CD14-positive monocyte (primary cell): ENCODE data around the gene ACSL5. TPM values are rescaled to one million over a fixed set of nuclear protein-coding genes. Genes with fewer than 3 reads are reported as not detected.

Experiments
- DNase-seq, 3 donors: peaks; one replicate each; pipeline ENCODE4 v3.0.0-alpha.2; 2011 to 2022
- H2AFZ ChIP-seq: 2 replicates; pipeline ENCODE4 v1.6.0; 2012; ENCODE audit warnings: mild to moderate bottlenecking, low read depth, low read length, inconsistent platforms; ENCODE audit not compliant: insufficient read depth, poor library complexity, severe bottlenecking
- H3K27ac ChIP-seq, 2 donors: 1 replicate in 1 of 2; 2 replicates in 1 of 2; pipeline ENCODE4 v1.5.1; 2012 to 2013; ENCODE audit warnings: low read length in 2 of 2, control low read depth in 1 of 2, inconsistent platforms in 1 of 2, low read depth in 1 of 2, mild to moderate bottlenecking in 1 of 2
- H3K27me3 ChIP-seq, 2 donors: one replicate each; pipeline versions ENCODE4 v1.6.0 to v1.6.1; 2011 to 2013; ENCODE audit warnings: low read length in 2 of 2; ENCODE audit not compliant: control insufficient read depth in 2 of 2, insufficient read depth in 2 of 2
- H3K36me3 ChIP-seq, 2 donors: replicated peaks in 1 of 2; 1 replicate in 1 of 2; 2 replicates in 1 of 2; pipeline versions ENCODE4 v1.5.1 to v1.6.1; 2012 to 2013; ENCODE audit warnings: low read length in 2 of 2, control low read depth in 1 of 2, inconsistent platforms in 1 of 2, mild to moderate bottlenecking in 1 of 2; ENCODE audit not compliant: insufficient read depth in 2 of 2, control insufficient read depth in 1 of 2
- H3K4me1 ChIP-seq, 2 donors: 1 replicate in 1 of 2; 2 replicates in 1 of 2; pipeline versions ENCODE4 v1.5.1 to v1.6.1; 2012 to 2013; ENCODE audit warnings: low read length in 2 of 2, control low read depth in 1 of 2, inconsistent platforms in 1 of 2, mild to moderate bottlenecking in 1 of 2, moderate library complexity in 1 of 2; ENCODE audit not compliant: insufficient read depth in 2 of 2, control insufficient read depth in 1 of 2
- H3K4me2 ChIP-seq: replicated peaks from 2 replicates; pipeline ENCODE3; 2012; ENCODE audit warnings: low read length, moderate library complexity, mild to moderate bottlenecking; ENCODE audit not compliant: poor library complexity, severe bottlenecking; ENCODE audit errors: extremely low read depth
- H3K4me3 ChIP-seq, 3 experiments: fragments of 200-600 bp in 1 of 3; sonication (generic) in 1 of 3; replicated peaks in 1 of 3; 1 replicate in 2 of 3; 2 replicates in 1 of 3; pipeline ENCODE4 v1.5.1; 2011 to 2013; ENCODE audit warnings: low read length in 3 of 3, mild to moderate bottlenecking in 3 of 3, control low read depth in 2 of 3, low read depth in 2 of 3, inconsistent platforms in 1 of 3, moderate library complexity in 1 of 3
- H3K79me2 ChIP-seq: 2 replicates; pipeline ENCODE4 v1.6.0; 2012; ENCODE audit warnings: mild to moderate bottlenecking, control low read depth, inconsistent platforms, low read length, moderate library complexity; ENCODE audit not compliant: insufficient read depth
- H3K9ac ChIP-seq: 2 replicates; pipeline ENCODE4 v1.6.0; 2017; ENCODE audit warnings: low read length, mild to moderate bottlenecking; ENCODE audit not compliant: insufficient read depth, poor library complexity, severe bottlenecking
- H3K9me3 ChIP-seq, 2 donors: replicated peaks in 1 of 2; 1 replicate in 1 of 2; 2 replicates in 1 of 2; pipeline versions ENCODE4 v1.5.1 to v1.6.1; 2012 to 2013; ENCODE audit warnings: low read length in 2 of 2, control low read depth in 1 of 2; ENCODE audit not compliant: control insufficient read depth in 1 of 2, insufficient read depth in 1 of 2
- H4K20me1 ChIP-seq: 2 replicates; pipeline ENCODE4 v1.6.0; 2012; ENCODE audit warnings: mild to moderate bottlenecking, low read length, control low read depth, moderate library complexity; ENCODE audit not compliant: insufficient read depth
- H3K27ac Mint-ChIP-seq, 7 donors: one replicate each; pipeline ENCODE4 v1.8.0; 2020; ENCODE audit warnings: mild to moderate bottlenecking in 7 of 7, mixed read lengths in 7 of 7, moderate library complexity in 6 of 7, inconsistent platforms in 2 of 7
- H3K27me3 Mint-ChIP-seq, 3 donors: one replicate each; pipeline ENCODE4 v1.8.0; 2021 to 2022; ENCODE audit warnings: low read depth in 3 of 3, mild to moderate bottlenecking in 3 of 3, mixed read lengths in 3 of 3, moderate library complexity in 3 of 3, inconsistent platforms in 1 of 3
- H3K36me3 Mint-ChIP-seq, 2 donors: one replicate each; pipeline ENCODE4 v1.8.0; 2020; ENCODE audit warnings: mixed read lengths in 2 of 2, inconsistent platforms in 1 of 2, mild to moderate bottlenecking in 1 of 2
- H3K4me1 Mint-ChIP-seq: one replicate; pipeline ENCODE4 v1.8.0; 2020; ENCODE audit warnings: mild to moderate bottlenecking, mixed read lengths
- H3K4me3 Mint-ChIP-seq, 2 donors: one replicate each; pipeline ENCODE4 v1.8.0; 2020; ENCODE audit warnings: mild to moderate bottlenecking in 2 of 2, mixed read lengths in 2 of 2, moderate library complexity in 1 of 2
- H3K9me3 Mint-ChIP-seq, 7 donors: one replicate each; pipeline ENCODE4 v1.8.0; 2020 to 2022; ENCODE audit warnings: mixed read lengths in 7 of 7, mild to moderate bottlenecking in 6 of 7, moderate library complexity in 6 of 7, inconsistent platforms in 2 of 7
- WGBS: methylation state at CpG from one replicate; pipeline ENCODE4 v1.1.5; 2013; ENCODE audit warnings: missing lambda C conversion rate; ENCODE audit not compliant: insufficient coverage; 5-methylcytosine and 5-hydroxymethylcytosine counted together
- intact Hi-C, 2 donors: fragments of 100-400 bp; cut with micrococcal nuclease; formaldehyde crosslinking; loops; one replicate each; pipeline versions ENCODE4 v1.15.0 to v1.15.1; 2023
- polyA plus RNA-seq, 3 donors: library from polyadenylated mRNA; depleted of rRNA in 1 of 3; unstranded in 2 of 3; stranded (reverse) in 1 of 3; fragments of 300-500 nt in 2 of 3; fragments of >200 nt in 1 of 3; fragmentation: Illumina TruSeq in 2 of 3; gene quantifications; 1 replicate in 2 of 3; 2 replicates in 1 of 3; pipeline ENCODE4 v1.2.3, GENCODE V29; 2012 to 2021
- TF ChIP-seq, protein P1 (sequence below): fragments of 200-600 bp; IDR thresholded peaks from one replicate; pipeline ENCODE4 v1.8.0; 2022; ENCODE audit warnings: antibody characterized with exemption, mild to moderate bottlenecking

Gene ACSL5
- polyA plus RNA-seq, 3 donors = 27.5 to 44.4 (median 37.5) TPM

DNA sequence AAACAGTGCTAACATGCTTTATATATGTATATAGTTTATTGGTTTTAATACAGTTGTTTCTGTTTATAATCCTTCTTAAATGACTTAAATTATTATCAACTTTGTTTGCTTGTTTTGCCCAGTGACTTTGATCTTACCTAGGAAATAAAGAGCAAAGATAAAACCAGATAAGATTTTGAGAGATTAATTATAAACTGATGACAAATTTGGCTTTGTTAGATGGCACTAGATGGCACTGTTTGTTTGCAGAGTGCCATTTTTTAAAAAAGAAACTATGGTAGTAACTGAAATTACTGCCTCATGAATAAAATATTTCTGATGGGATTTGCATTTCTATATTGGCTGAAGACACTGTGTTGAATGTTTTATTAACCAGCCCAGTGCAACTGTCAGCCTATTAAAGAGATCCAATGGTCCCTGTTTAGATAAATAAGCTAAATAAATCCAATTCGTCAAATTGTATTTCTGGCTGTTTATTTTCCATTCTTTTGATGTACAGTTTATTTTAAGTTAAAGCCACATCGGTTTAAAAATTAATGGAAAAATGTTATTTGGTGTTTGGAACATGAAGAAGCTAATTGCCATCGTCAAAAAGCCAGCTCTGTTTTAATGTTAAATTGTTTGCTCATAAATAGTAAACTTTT lies 101.8 kb downstream of the ACSL5 start:
- Histone ChIP-seq H3K9me3 (no peaks in the 10 kb centered on the region), H3K36me3 (peaks cover 4% of the 10 kb centered on the region in 2 donors), H3K4me1 (no peaks in the 10 kb centered on the region), H3K27ac (no peak overlapping the region), H3K9ac (no peak overlapping the region), H2AFZ (no peak overlapping the region), H3K4me2 (no peak overlapping the region), H3K27me3 (no peaks in the 10 kb centered on the region), H3K4me3 (no peak overlapping the region), H3K79me2 (peaks cover 4% of the 10 kb centered on the region), H4K20me1 (peaks cover 62% of the 10 kb centered on the region)
- DNase-seq = no peak
- H3K4me1 Mint-ChIP-seq = peaks cover 5% of the 10 kb centered on the region
- H3K27ac Mint-ChIP-seq = no peak overlapping the region
- no peak overlapping the region for H3K4me3 Mint-ChIP-seq
- intact Hi-C loops = no loop called here
- TF ChIP-seq, protein P1, sequence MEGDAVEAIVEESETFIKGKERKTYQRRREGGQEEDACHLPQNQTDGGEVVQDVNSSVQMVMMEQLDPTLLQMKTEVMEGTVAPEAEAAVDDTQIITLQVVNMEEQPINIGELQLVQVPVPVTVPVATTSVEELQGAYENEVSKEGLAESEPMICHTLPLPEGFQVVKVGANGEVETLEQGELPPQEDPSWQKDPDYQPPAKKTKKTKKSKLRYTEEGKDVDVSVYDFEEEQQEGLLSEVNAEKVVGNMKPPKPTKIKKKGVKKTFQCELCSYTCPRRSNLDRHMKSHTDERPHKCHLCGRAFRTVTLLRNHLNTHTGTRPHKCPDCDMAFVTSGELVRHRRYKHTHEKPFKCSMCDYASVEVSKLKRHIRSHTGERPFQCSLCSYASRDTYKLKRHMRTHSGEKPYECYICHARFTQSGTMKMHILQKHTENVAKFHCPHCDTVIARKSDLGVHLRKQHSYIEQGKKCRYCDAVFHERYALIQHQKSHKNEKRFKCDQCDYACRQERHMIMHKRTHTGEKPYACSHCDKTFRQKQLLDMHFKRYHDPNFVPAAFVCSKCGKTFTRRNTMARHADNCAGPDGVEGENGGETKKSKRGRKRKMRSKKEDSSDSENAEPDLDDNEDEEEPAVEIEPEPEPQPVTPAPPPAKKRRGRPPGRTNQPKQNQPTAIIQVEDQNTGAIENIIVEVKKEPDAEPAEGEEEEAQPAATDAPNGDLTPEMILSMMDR = no peak
- no peaks in the 10 kb centered on the region for H3K27me3 Mint-ChIP-seq
- no peaks in the 10 kb centered on the region for H3K9me3 Mint-ChIP-seq
- peaks cover 6 to 39% of the 10 kb centered on the region in 2 donors for H3K36me3 Mint-ChIP-seq
- WGBS = 83% methylated on average over 2 of the region's 3 CpGs

Other genes starting within 250 kb of the ACSL5 start
- 1 to 10 TPM in 1 of 3 donors, under 1 TPM in 2; 0.37 to 1.3 (median 0.59) TPM for gene GPAM, start 190.4 kb upstream of the ACSL5 start, polyA plus RNA-seq
- gene TECTB, start 90.7 kb upstream of the ACSL5 start, polyA plus RNA-seq = not detected
- 10 to 100 TPM; 34.0 to 39.2 (median 39.0) TPM for gene ZDHHC6, start 72.8 kb downstream of the ACSL5 start, polyA plus RNA-seq
- 10 to 100 TPM; 23.6 to 25.4 (median 24.1) TPM for gene VTI1A, start 73.1 kb downstream of the ACSL5 start, polyA plus RNA-seq